SU-DHL-6 (cell line): Measurements from ENCODE around the gene GORASP1.

Source experiments
- H2AFZ ChIP-seq: fragments of 200-600 bp; sonication (generic); 2 replicates; pipeline ENCODE4 v1.6.1; 2014; ENCODE audit warnings: low read depth, mild to moderate bottlenecking, moderate library complexity, mixed read lengths, antibody characterized with exemption, low read length; ENCODE audit not compliant: severe bottlenecking
- H3F3A ChIP-seq: fragments of 200-600 bp; shearing (Covaris generic); 2 replicates; pipeline ENCODE4 v1.6.0; 2016; ENCODE audit warnings: antibody characterized with exemption, mild to moderate bottlenecking; ENCODE audit not compliant: insufficient read depth
- H3K27ac ChIP-seq: fragments of 200-600 bp; sonication (generic); 2 replicates; pipeline ENCODE4 v1.5.1; 2016; ENCODE audit warnings: low read depth, mild to moderate bottlenecking, low read length, moderate library complexity, mixed read lengths
- H3K27me3 ChIP-seq: fragments of 200-600 bp; sonication (generic), shearing (Covaris generic); 2 replicates; pipeline ENCODE4 v1.6.0; 2014; ENCODE audit warnings: mild to moderate bottlenecking, low read length
- H3K36me3 ChIP-seq: fragments of 200-600 bp; sonication (generic); 2 replicates; pipeline ENCODE4 v1.6.1; 2014; ENCODE audit warnings: mild to moderate bottlenecking, low read length, mixed read lengths
- H3K4me2 ChIP-seq: fragments of 300-600, 200-600 bp; shearing (Covaris generic), sonication (generic); 2 replicates; pipeline ENCODE4 v1.6.0; 2014; ENCODE audit warnings: low read length, low read depth, mild to moderate bottlenecking; ENCODE audit not compliant: poor library complexity, severe bottlenecking
- H3K4me3 ChIP-seq: fragments of 200-600 bp; sonication (generic); 2 replicates; pipeline ENCODE4 v1.5.1; 2014; ENCODE audit warnings: antibody characterized with exemption, low read length, mild to moderate bottlenecking, mixed read lengths; ENCODE audit not compliant: insufficient read depth, poor library complexity, severe bottlenecking
- H3K79me2 ChIP-seq: fragments of 200-600 bp; sonication (generic); 2 replicates; pipeline ENCODE4 v1.6.1; 2014; ENCODE audit warnings: mild to moderate bottlenecking, low read length, moderate library complexity; ENCODE audit not compliant: insufficient read depth
- H3K9ac ChIP-seq: fragments of 200-600 bp; sonication (generic); 2 replicates; pipeline ENCODE4 v1.7.0; 2014; ENCODE audit warnings: mild to moderate bottlenecking, low read length
- H3K9me2 ChIP-seq: fragments of 200-600 bp; sonication (generic); replicated peaks from 2 replicates; pipeline ENCODE4 v1.6.1; 2014; ENCODE audit warnings: low read length; ENCODE audit not compliant: insufficient read depth
- H3K9me3 ChIP-seq: fragments of 200-600 bp; sonication (generic); 2 replicates; pipeline ENCODE4 v1.6.1; 2014; ENCODE audit warnings: low read length, mixed read lengths; ENCODE audit not compliant: insufficient read depth
- H4K20me1 ChIP-seq: fragments of 200-600 bp; sonication (generic); 2 replicates; pipeline ENCODE4 v1.6.1; 2014; ENCODE audit warnings: low read depth, mild to moderate bottlenecking, antibody characterized with exemption, low read length, moderate library complexity, mixed read lengths
- EZH2phosphoT487 ChIP-seq: fragments of 200-600 bp; sonication (generic), shearing (Covaris generic); conservative IDR thresholded peaks from 2 replicates; pipeline ENCODE4 v1.6.1; 2018; ENCODE audit warnings: mild to moderate bottlenecking, antibody characterized with exemption, low read length, moderate library complexity, mixed read lengths
- TF ChIP-seq, protein P1 (sequence below): fragments of 200-600 bp; sonication (generic); IDR thresholded peaks from one replicate; pipeline ENCODE4 v1.5.1; 2017; ENCODE audit warnings: antibody characterized with exemption, mild to moderate bottlenecking, low read length, moderate library complexity; ENCODE audit not compliant: insufficient read depth, poor library complexity, severe bottlenecking

Gene GORASP1

GRCh38 chr3:39067286-39067685, 40.1 kb downstream of the GORASP1 start:
- H3K9me2 ChIP-seq = no peaks in the 10 kb centered on the region
- H3K9me3 ChIP-seq = no peaks in the 10 kb centered on the region
- H3K9ac ChIP-seq = no peak overlapping the region
- no peak overlapping the region for H3K27ac ChIP-seq
- H3K79me2 ChIP-seq = no peaks in the 10 kb centered on the region
- no peaks in the 10 kb centered on the region for H3K27me3 ChIP-seq
- no peaks in the 10 kb centered on the region for H3K36me3 ChIP-seq
- no peak for TF ChIP-seq EZH2phosphoT487
- TF ChIP-seq, protein P1, sequence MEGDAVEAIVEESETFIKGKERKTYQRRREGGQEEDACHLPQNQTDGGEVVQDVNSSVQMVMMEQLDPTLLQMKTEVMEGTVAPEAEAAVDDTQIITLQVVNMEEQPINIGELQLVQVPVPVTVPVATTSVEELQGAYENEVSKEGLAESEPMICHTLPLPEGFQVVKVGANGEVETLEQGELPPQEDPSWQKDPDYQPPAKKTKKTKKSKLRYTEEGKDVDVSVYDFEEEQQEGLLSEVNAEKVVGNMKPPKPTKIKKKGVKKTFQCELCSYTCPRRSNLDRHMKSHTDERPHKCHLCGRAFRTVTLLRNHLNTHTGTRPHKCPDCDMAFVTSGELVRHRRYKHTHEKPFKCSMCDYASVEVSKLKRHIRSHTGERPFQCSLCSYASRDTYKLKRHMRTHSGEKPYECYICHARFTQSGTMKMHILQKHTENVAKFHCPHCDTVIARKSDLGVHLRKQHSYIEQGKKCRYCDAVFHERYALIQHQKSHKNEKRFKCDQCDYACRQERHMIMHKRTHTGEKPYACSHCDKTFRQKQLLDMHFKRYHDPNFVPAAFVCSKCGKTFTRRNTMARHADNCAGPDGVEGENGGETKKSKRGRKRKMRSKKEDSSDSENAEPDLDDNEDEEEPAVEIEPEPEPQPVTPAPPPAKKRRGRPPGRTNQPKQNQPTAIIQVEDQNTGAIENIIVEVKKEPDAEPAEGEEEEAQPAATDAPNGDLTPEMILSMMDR = no peak
- no peaks in the 10 kb centered on the region; the same call in 1 of the 2 replicates for H4K20me1 ChIP-seq
- H3K4me2 ChIP-seq = no peak overlapping the region
- no peak overlapping the region for H3K4me3 ChIP-seq
- H2AFZ ChIP-seq = no peak overlapping the region
- H3F3A ChIP-seq = no peaks in the 10 kb centered on the region

DNA sequence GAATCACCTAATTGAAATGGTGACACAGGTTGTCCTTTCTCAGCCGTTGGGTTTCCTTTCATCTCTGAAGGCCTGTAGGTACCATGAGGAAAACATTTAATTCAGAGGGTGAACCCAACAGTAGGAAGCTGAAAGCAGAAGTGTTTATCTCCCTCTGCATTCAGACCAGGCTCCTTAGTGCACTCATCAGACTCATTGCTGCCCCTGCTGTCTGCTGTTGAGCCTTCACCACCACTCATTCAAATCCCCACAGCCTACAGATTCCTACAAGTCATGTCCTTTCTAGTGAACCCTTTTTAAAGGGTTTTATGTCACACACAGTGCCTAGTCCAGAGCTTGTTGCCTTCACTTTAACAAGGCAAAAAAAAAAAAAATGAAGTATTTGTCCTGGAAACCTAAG, 42.2 kb downstream of the GORASP1 start:
- Histone ChIP-seq H3K79me2 (no peaks in the 10 kb centered on the region), H3K4me2 (no peak overlapping the region), H3K9me2 (no peaks in the 10 kb centered on the region), H3K36me3 (no peaks in the 10 kb centered on the region), H3F3A (no peaks in the 10 kb centered on the region), H2AFZ (no peak overlapping the region), H3K4me3 (no peak overlapping the region), H3K27me3 (no peaks in the 10 kb centered on the region), H3K27ac (no peak overlapping the region), H3K9ac (no peak overlapping the region), H3K9me3 (no peaks in the 10 kb centered on the region), H4K20me1 (no peaks in the 10 kb centered on the region; the same call in 1 of the 2 replicates)
- no peak for TF ChIP-seq EZH2phosphoT487
- TF ChIP-seq, protein P1 = peak; percentile 30

GRCh38 chr3:39064646-39065045, 42.8 kb downstream of the GORASP1 start:
- no peaks in the 10 kb centered on the region for H3K9me3 ChIP-seq
- H3K9ac ChIP-seq = no peak overlapping the region
- H4K20me1 ChIP-seq = no peaks in the 10 kb centered on the region; the same call in 1 of the 2 replicates
- H3K27ac ChIP-seq = no peak overlapping the region
- H3K9me2 ChIP-seq = no peaks in the 10 kb centered on the region
- H3K36me3 ChIP-seq = no peaks in the 10 kb centered on the region
- H3K79me2 ChIP-seq = no peaks in the 10 kb centered on the region
- H3K27me3 ChIP-seq = no peaks in the 10 kb centered on the region
- no peak overlapping the region for H3K4me2 ChIP-seq
- no peak overlapping the region for H2AFZ ChIP-seq
- H3K4me3 ChIP-seq = no peak overlapping the region
- TF ChIP-seq, protein P1 = no peak
- no peak for TF ChIP-seq EZH2phosphoT487
- H3F3A ChIP-seq = no peaks in the 10 kb centered on the region
